Measurements from ENCODE around the gene SAT1.
A peak's percentile ranks its signal among the peaks of the same experiment; 100 is the strongest.

Gene SAT1

DNA sequence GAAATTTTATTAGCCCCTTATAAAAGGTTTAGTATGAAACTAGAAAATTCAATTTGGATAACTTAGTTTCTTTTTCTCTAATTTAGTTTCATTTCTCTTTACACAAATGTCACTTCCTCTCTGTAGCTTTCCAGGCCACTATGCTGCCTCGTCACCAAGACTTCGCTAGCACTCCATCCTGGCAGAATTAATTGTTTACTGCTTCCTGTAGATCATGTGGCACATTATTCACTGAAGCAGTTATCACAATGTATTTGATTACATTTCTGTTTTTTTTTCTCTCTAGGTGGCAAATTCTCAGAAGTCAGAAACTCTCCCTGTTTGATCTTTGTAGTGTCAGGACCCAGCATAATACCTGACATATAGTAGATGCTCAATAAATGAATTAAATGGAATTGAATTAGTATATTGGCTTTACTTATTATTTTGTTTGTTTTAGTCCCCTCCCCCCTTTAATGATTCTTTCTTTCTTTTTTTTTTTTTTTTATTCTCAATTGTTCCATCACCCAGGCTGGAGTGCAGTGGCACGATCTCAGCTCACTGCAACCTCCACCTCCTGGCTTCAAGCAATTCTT lies 9.3 kb upstream of the SAT1 start:
- peak; percentile 31 for DNase-seq (ENCODE audit: extremely low spot score)
- TF ChIP-seq, protein P1, sequence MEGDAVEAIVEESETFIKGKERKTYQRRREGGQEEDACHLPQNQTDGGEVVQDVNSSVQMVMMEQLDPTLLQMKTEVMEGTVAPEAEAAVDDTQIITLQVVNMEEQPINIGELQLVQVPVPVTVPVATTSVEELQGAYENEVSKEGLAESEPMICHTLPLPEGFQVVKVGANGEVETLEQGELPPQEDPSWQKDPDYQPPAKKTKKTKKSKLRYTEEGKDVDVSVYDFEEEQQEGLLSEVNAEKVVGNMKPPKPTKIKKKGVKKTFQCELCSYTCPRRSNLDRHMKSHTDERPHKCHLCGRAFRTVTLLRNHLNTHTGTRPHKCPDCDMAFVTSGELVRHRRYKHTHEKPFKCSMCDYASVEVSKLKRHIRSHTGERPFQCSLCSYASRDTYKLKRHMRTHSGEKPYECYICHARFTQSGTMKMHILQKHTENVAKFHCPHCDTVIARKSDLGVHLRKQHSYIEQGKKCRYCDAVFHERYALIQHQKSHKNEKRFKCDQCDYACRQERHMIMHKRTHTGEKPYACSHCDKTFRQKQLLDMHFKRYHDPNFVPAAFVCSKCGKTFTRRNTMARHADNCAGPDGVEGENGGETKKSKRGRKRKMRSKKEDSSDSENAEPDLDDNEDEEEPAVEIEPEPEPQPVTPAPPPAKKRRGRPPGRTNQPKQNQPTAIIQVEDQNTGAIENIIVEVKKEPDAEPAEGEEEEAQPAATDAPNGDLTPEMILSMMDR (IDR thresholded peaks at IDR 0.05; ENCODE audit: control extremely low read depth, extremely low read depth, low read depth, missing control alignments) = no peak
- POLR2A ChIA-PET = interaction anchor here (1.1 kb wide), 1 partner anchor 9 kb away, joined by 7 read pairs; the partner anchor contains the start of gene SAT1

DNA sequence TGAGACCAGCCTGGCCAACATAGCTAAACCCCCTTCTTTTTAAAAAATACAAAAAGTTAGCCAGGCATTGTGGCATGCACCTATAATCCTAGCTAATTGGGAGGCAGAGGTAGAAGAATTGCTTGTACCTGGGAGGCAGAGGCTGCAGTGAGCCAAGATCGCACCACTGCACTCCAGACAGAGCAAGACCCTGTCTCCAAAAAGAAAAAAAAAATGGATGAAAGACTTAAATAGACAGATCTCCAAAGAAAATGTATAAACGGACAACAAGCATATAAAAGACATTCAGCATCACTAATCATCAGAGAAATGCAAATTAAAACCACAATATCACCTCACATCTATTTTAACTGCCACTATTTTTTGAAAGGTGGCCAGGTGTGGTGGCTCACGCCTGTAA lies 6.6 kb upstream of the SAT1 start:
- ChIA-PET CTCF (no interaction called here), POLR2A (no interaction called here)

More for the DNA sequence above, 9.3 kb upstream of the SAT1 start:
- CTCF ChIA-PET = interaction anchor here (0.7 kb wide), 1 partner anchor 9 kb away, joined by 4 read pairs; the partner anchor contains the start of gene SAT1

DNA sequence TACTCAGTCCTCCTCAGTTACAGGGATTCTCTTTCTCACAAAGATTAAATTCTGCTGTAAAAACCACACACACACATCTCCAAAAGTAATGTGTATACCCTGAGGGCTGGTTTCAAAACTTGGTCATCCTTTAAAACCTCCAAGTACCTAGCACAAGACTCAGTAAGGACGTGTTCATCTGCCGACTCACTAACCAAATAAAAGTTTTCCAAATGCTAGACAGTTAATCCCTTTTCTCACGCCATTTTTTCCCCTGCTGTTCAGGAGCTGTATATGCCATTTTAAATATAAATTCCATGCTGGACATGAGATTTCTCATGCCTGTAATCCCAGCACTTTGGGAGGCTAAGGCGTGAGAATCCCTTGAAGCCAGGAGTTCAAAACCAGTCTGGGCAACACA lies 3.9 kb upstream of the SAT1 start:
- POLR2A ChIA-PET = no interaction called here
- CTCF ChIA-PET = interaction anchor here (6.8 kb wide), 1 partner anchor 122 kb away, joined by 54 read pairs; no protein-coding TSS in a partner anchor
- DNase-seq (ENCODE audit: extremely low spot score) = no peak
- TF ChIP-seq, protein P1 (IDR thresholded peaks at IDR 0.05; ENCODE audit: control extremely low read depth, extremely low read depth, low read depth, missing control alignments) = no peak

More for the DNA sequence above, 6.6 kb upstream of the SAT1 start:
- no peak for DNase-seq (ENCODE audit: extremely low spot score)
- TF ChIP-seq, protein P1 (IDR thresholded peaks at IDR 0.05; ENCODE audit: control extremely low read depth, extremely low read depth, low read depth, missing control alignments) = no peak

DNA sequence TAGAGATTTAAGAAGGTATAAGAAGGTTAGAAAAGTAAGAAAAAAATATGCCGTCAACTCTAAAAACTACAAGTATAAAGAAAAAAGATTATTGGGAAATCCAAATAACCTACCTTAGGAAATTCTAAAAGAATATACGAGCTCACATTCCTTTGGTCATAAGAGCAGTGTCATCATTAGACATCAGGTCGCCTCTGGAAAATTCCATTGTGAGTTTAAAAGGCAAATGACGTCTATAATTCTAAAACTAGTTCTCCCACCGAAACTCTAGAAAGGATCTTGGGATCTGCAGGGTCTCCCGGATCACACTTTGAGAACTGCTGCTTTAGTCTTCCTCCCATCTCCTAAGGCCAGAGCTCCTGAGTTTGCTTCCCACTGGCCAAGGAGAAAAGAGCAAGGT lies 518 bp upstream of the SAT1 start:
- DNase-seq (ENCODE audit: extremely low spot score) = no peak
- TF ChIP-seq, protein P1 (IDR thresholded peaks at IDR 0.05; ENCODE audit: control extremely low read depth, extremely low read depth, low read depth, missing control alignments) = no peak
- ChIA-PET POLR2A (interaction anchor here (0.6 to 2.4 kb wide), 16 partner anchors 7 to 1793 kb away, joined by 3 to 28 read pairs (median 4); partner anchors contain the start of genes ACOT9, EIF2S3 and PRDX4), CTCF (interaction anchor here (0.6 to 6.8 kb wide), 14 partner anchors 9 to 271 kb away, joined by 3 to 54 read pairs (median 4); partner anchors contain the start of genes ACOT9, APOO and CXorf58)

DNA sequence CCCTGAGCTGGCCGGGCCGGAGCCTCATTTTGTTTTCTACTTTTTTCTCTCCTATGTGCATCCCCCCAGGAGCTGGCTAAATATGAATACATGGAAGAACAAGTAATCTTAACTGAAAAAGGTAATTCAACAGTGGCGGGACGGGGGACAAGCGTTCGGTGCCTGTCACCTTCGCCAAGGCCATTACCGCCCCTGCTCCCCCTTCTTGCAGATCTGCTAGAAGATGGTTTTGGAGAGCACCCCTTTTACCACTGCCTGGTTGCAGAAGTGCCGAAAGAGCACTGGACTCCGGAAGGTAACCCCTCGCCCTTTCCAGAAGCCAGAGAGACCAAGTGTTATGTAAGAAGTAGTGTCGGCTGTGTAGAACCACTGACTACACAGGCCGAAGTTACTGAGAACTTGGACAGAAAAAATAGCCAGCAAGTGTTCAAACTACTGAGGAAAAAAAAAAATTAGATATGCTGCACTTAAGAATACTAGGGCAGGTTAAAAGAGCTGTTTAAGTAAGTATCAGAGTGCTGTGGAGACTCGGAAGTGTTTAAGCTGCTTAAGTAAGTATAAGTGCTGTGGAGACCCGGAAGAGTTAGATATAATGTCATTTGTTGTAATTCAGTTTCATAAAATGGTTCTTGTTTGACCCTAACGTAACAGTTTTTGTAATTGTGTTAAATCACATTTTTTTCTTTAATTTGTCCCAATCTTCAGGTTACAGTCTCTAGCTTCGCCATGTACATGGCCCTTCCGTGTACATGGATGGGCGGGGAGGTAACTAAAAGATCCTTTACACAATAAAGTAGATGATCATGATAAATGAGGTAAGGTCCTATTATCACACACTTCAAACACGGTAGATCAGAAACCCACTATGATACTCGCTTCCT lies 856 bp downstream of the SAT1 start:
- ChIA-PET POLR2A (interaction anchor here (0.6 to 2.4 kb wide), 17 partner anchors 9 to 692 kb away, joined by 3 to 28 read pairs (median 3); partner anchors contain the start of gene ACOT9), CTCF (interaction anchor here (0.6 to 6.8 kb wide), 14 partner anchors 10 to 270 kb away, joined by 3 to 54 read pairs (median 4); partner anchors contain the start of genes ACOT9, APOO and CXorf58)
- DNase-seq (ENCODE audit: extremely low spot score) = no peak
- TF ChIP-seq, protein P1 (IDR thresholded peaks at IDR 0.05; ENCODE audit: control extremely low read depth, extremely low read depth, low read depth, missing control alignments) = no peak

Measured in GM10248 (cell line).